Transverse colon (tissue), 4 donors: ENCODE measurements around the gene FAM20B.

Experiments used
- EP300 ChIP-seq: sonication (generic); formaldehyde crosslinking; IDR thresholded peaks from one replicate; pipeline ENCODE4 v1.6.1; 2017; ENCODE audit warnings: antibody characterized with exemption, low read depth
- POLR2A ChIP-seq: fragments of 450-650 bp; IDR thresholded peaks from one replicate; pipeline ENCODE4 v1.6.1; 2016; ENCODE audit warnings: antibody characterized with exemption, mild to moderate bottlenecking, moderate library complexity
- POLR2AphosphoS5 ChIP-seq, 3 donors: sonication (generic); formaldehyde crosslinking; IDR thresholded peaks; one replicate each; pipeline ENCODE4 v1.6.1; 2016; ENCODE audit warnings: antibody characterized with exemption in 3 of 3
- TF ChIP-seq, protein P1 (sequence below), 5 experiments: fragments of 200-600 bp in 3 of 5; fragments of 450-650 bp in 2 of 5; sonication (generic) in 3 of 5; IDR thresholded peaks; 1 replicate in 2 of 5; 2 replicates in 3 of 5; pipeline ENCODE4 v1.5.1; 2016 to 2017; ENCODE audit warnings: antibody characterized with exemption in 5 of 5, inconsistent platforms in 3 of 5, mild to moderate bottlenecking in 2 of 5, moderate library complexity in 1 of 5

DNA sequence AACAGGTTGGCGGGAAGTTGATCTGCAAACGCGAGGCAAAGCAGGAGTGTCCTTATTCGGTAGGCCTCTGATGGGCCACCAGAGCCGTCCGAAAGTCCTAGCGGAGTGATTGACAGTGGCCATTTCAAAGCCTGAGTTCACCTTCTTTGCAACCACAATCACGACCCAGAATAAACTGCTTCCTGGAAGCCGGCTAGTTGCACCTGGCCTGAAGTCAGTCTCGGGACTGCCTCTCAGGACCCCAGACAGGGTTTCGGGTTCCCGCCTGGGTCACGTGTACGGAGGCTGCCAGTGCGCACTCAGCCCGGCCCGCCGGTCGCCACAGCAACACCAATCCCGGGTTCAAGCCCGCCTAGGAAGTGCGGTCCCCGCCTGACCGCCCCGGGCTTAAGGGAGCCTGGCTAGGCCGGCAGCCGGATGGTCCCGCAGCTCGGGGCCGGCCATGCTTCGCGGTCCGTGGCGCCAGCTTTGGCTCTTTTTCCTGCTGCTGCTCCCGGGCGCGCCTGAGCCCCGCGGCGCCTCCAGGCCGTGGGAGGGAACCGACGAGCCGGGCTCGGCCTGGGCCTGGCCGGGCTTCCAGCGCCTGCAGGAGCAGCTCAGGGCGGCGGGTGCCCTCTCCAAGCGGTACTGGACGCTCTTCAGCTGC, 56.1 kb downstream of the FAM20B start, which contains the start of gene TOR3A:
- peak; percentile 83 for TF ChIP-seq POLR2A
- TF ChIP-seq, protein P1, sequence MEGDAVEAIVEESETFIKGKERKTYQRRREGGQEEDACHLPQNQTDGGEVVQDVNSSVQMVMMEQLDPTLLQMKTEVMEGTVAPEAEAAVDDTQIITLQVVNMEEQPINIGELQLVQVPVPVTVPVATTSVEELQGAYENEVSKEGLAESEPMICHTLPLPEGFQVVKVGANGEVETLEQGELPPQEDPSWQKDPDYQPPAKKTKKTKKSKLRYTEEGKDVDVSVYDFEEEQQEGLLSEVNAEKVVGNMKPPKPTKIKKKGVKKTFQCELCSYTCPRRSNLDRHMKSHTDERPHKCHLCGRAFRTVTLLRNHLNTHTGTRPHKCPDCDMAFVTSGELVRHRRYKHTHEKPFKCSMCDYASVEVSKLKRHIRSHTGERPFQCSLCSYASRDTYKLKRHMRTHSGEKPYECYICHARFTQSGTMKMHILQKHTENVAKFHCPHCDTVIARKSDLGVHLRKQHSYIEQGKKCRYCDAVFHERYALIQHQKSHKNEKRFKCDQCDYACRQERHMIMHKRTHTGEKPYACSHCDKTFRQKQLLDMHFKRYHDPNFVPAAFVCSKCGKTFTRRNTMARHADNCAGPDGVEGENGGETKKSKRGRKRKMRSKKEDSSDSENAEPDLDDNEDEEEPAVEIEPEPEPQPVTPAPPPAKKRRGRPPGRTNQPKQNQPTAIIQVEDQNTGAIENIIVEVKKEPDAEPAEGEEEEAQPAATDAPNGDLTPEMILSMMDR (IDR thresholded peaks at IDR 0.05), result peak in 1 of 5 experiments; percentile 23
- TF ChIP-seq EP300, result no peak
- TF ChIP-seq POLR2AphosphoS5 (IDR thresholded peaks at IDR 0.05), result peak; percentile 78 to 92 (median 89)
